Endodermal cell (in vitro differentiated cells): Measurements from ENCODE around the gene GGT6. TPM values are rescaled to one million over a fixed set of nuclear protein-coding genes. Genes with fewer than 3 reads are reported as not detected.

ENCODE experiments used
- DNase-seq: peaks from one replicate; pipeline ENCODE4 v3.0.0-alpha.2; 2017
- H3K27ac ChIP-seq: 2 replicates; pipeline ENCODE4 v1.5.1; 2013; ENCODE audit warnings: mild to moderate bottlenecking, low read depth, low read length, moderate library complexity
- H3K27me3 ChIP-seq: 2 replicates; pipeline ENCODE4 v1.6.1; 2013; ENCODE audit warnings: mild to moderate bottlenecking, low read length, moderate library complexity; ENCODE audit not compliant: insufficient read depth, control insufficient read depth, poor library complexity, severe bottlenecking
- H3K36me3 ChIP-seq: 2 replicates; pipeline ENCODE4 v1.7.0; 2013; ENCODE audit warnings: mild to moderate bottlenecking, low read length, moderate library complexity; ENCODE audit not compliant: control insufficient read depth, insufficient read depth
- H3K4me1 ChIP-seq: one replicate; pipeline ENCODE4 v1.7.0; 2013; ENCODE audit warnings: low read length; ENCODE audit not compliant: control insufficient read depth, insufficient read depth
- H3K4me3 ChIP-seq: 2 replicates; pipeline ENCODE4 v1.5.1; 2013; ENCODE audit warnings: mild to moderate bottlenecking, low read length, moderate library complexity
- H3K9ac ChIP-seq: 2 replicates; pipeline ENCODE4 v1.6.1; 2013; ENCODE audit warnings: mild to moderate bottlenecking, low read length, moderate library complexity; ENCODE audit not compliant: poor library complexity, severe bottlenecking; ENCODE audit errors: extremely low read depth
- H3K9me3 ChIP-seq: 2 replicates; pipeline ENCODE4 v1.6.1; 2013; ENCODE audit warnings: mild to moderate bottlenecking, low read length, moderate library complexity; ENCODE audit not compliant: control insufficient read depth
- H3K27ac Mint-ChIP-seq: 2 replicates; pipeline ENCODE4 v1.8.0; 2020; ENCODE audit warnings: mixed read lengths
- H3K27me3 Mint-ChIP-seq: 2 replicates; pipeline ENCODE4 v1.8.0; 2021; ENCODE audit warnings: mild to moderate bottlenecking, mixed read lengths; ENCODE audit not compliant: insufficient read depth
- H3K36me3 Mint-ChIP-seq: 2 replicates; pipeline ENCODE4 v1.8.0; 2020; ENCODE audit warnings: low read depth, mixed read lengths
- H3K4me1 Mint-ChIP-seq: 2 replicates; pipeline ENCODE4 v1.8.0; 2020; ENCODE audit warnings: mixed read lengths
- H3K4me3 Mint-ChIP-seq: 2 replicates; pipeline ENCODE4 v1.8.0; 2020; ENCODE audit warnings: mild to moderate bottlenecking, moderate library complexity, mixed read lengths
- H3K9me3 Mint-ChIP-seq: 2 replicates; pipeline ENCODE4 v1.8.0; 2020; ENCODE audit warnings: mild to moderate bottlenecking, mixed read lengths
- WGBS, 2 experiments: methylation state at CpG; one replicate each; pipeline versions ENCODE4 v1.1.5 to v1.1.7; 2013; ENCODE audit warnings: missing lambda C conversion rate in 2 of 2, mixed read lengths in 1 of 2; ENCODE audit not compliant: insufficient coverage in 1 of 2, insufficient read length in 1 of 2; 5-methylcytosine and 5-hydroxymethylcytosine counted together
- total RNA-seq, 2 donors: library from RNA; stranded (reverse); fragmentation: NEBNext Ultra II Directional in 1 of 2; extraction: Animal tissue kit (Norgen Biotek cat#: 25700) in 1 of 2; gene quantifications; 2 replicates in 1 of 2; 3 replicates in 1 of 2; pipeline ENCODE4 v1.2.1, GENCODE V29; 2021
- TF ChIP-seq, protein P1 (sequence below): fragments of 200-600 bp; sonication (generic); conservative IDR thresholded peaks from 2 replicates; pipeline ENCODE4 v1.5.0; 2021; ENCODE audit warnings: antibody characterized with exemption, mild to moderate bottlenecking

The GGT6 gene
- total RNA-seq, 2 donors from 2014 or later, result not detected

DNA sequence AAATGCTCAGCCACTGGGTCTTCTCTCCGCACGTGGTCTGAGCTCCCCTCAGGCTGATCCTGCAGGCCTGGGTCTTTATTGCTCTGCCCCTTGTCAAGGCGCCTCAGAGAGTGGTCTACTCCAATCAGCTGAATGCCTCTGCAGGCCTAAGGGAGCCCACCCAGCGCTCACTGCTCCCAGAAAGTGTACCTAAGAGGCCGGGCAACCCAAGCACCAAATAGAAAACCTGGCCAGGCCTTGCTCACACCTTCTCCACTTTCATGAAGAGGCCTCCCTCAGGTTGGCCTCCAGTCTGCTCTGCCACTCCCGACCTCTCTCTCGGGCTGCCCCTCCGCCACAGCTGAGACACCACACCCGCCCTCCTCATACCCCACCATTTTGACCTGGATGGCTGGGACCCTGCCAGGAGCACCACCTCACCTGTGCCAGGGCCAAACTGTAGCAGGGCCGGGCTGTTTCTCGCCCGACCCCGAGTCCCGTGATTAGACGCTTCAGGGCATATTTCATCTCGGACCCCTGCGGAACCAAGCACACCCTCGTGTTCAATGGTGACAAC lies 5.9 kb downstream of the GGT6 start:
- Histone ChIP-seq H3K4me3 (peak overlapping the region; percentile 93), H3K9ac (peak overlapping the region; percentile 64), H3K27me3 (no peaks in the 10 kb centered on the region), H3K27ac (no peak overlapping the region), H3K36me3 (peaks cover 42% of the 10 kb centered on the region), H3K4me1 (no peaks in the 10 kb centered on the region), H3K9me3 (no peaks in the 10 kb centered on the region)
- peaks cover 18% of the 10 kb centered on the region for H3K4me1 Mint-ChIP-seq
- peak; percentile 69 for DNase-seq
- H3K27me3 Mint-ChIP-seq, result no peaks in the 10 kb centered on the region
- peak overlapping the region; percentile 87 for H3K27ac Mint-ChIP-seq
- WGBS, 2 experiments, result 14 to 24% methylated on average over 7 to 18 of the region's 18 CpGs
- peaks cover 35% of the 10 kb centered on the region for H3K36me3 Mint-ChIP-seq
- TF ChIP-seq, protein P1, sequence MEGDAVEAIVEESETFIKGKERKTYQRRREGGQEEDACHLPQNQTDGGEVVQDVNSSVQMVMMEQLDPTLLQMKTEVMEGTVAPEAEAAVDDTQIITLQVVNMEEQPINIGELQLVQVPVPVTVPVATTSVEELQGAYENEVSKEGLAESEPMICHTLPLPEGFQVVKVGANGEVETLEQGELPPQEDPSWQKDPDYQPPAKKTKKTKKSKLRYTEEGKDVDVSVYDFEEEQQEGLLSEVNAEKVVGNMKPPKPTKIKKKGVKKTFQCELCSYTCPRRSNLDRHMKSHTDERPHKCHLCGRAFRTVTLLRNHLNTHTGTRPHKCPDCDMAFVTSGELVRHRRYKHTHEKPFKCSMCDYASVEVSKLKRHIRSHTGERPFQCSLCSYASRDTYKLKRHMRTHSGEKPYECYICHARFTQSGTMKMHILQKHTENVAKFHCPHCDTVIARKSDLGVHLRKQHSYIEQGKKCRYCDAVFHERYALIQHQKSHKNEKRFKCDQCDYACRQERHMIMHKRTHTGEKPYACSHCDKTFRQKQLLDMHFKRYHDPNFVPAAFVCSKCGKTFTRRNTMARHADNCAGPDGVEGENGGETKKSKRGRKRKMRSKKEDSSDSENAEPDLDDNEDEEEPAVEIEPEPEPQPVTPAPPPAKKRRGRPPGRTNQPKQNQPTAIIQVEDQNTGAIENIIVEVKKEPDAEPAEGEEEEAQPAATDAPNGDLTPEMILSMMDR, result no peak
- peak overlapping the region; percentile 85 for H3K4me3 Mint-ChIP-seq
- no peaks in the 10 kb centered on the region for H3K9me3 Mint-ChIP-seq

DNA sequence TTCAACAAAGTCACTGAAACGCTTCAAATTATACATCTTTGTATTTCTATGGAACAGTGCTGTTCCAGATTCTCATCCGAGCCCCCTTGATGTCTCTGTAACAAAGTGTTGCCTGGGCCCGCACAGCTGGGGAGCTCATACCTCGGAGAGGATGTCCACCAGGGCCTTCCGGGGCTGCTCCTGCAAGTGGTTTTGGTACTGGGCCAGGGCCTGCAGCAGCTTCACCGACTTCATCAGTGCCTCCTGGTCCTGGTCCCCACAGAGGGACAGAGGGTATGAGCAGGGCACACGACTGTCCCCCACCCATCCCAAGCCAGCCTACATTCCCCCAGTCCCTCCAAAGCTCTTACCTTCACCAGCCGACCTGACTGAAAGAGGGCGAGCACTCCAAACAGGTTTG lies 6.7 kb downstream of the GGT6 start:
- H3K27me3 ChIP-seq, result no peaks in the 10 kb centered on the region
- H3K27ac ChIP-seq, result no peak overlapping the region
- H3K4me1 ChIP-seq, result no peaks in the 10 kb centered on the region
- peaks cover 18% of the 10 kb centered on the region for H3K4me1 Mint-ChIP-seq
- H3K4me3 ChIP-seq, result peak overlapping the region; percentile 93
- no peaks in the 10 kb centered on the region for H3K27me3 Mint-ChIP-seq
- no peak for DNase-seq
- H3K9ac ChIP-seq, result no peak overlapping the region
- H3K36me3 ChIP-seq, result peaks cover 43% of the 10 kb centered on the region
- WGBS, 2 experiments, result 93 to 100% methylated on average over 1 to 9 of the region's 9 CpGs
- TF ChIP-seq, protein P1, result no peak
- H3K9me3 ChIP-seq, result no peaks in the 10 kb centered on the region
- no peak overlapping the region for H3K27ac Mint-ChIP-seq
- H3K36me3 Mint-ChIP-seq, result peaks cover 37% of the 10 kb centered on the region
- H3K9me3 Mint-ChIP-seq, result no peaks in the 10 kb centered on the region
- H3K4me3 Mint-ChIP-seq, result peak overlapping the region; percentile 85

DNA sequence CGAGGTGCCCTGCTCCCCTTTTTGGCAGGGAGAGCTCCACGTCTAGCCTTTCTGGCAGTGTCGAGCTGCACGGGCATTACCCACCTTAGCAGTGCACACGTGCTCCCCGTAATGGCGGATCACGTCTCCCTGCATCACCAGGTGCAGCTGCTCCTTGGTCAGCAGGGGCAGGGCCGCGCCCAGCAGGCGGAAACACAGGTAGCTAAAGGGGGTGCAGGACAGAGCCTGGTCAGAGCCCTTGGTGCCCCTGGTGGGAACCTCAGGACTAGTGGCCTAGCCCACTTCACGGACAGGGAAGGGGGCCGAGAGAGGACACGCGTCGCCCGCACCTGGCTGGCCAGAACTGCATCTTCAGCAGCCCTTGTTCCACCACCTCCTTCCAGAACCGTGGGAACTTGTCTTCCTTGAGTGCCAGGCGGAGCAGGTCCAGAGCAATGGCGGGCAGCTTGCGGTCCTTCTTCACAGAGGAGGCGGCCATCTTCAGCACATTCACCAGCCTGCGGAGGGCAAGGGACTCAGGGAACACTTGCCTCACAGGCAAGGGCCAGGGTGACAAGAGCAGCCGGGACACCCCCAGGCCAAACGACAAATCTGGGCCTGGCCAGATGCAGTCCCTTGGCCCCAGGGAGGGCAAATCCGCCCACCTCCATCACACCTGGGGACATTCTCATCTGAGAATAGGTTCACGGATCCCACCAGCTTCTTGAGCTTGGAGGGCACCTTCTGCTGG lies 8.4 kb downstream of the GGT6 start:
- WGBS, 2 experiments, result 91 to 95% methylated on average over 14 to 27 of the region's 27 CpGs
- no peaks in the 10 kb centered on the region for H3K9me3 ChIP-seq
- peaks cover 49% of the 10 kb centered on the region for H3K36me3 ChIP-seq
- no peak overlapping the region for H3K27ac ChIP-seq
- Mint-ChIP-seq H3K27me3 (no peaks in the 10 kb centered on the region), H3K36me3 (peaks cover 47% of the 10 kb centered on the region), H3K9me3 (no peaks in the 10 kb centered on the region), H3K4me1 (peaks cover 18% of the 10 kb centered on the region), H3K27ac (no peak overlapping the region), H3K4me3 (no peak overlapping the region)
- TF ChIP-seq, protein P1, result no peak
- DNase-seq, result no peak
- H3K4me1 ChIP-seq, result no peaks in the 10 kb centered on the region
- no peak overlapping the region for H3K4me3 ChIP-seq
- H3K9ac ChIP-seq, result no peak overlapping the region
- H3K27me3 ChIP-seq, result no peaks in the 10 kb centered on the region
